ENCODE measurements around the gene TMEM132C. TPM values are rescaled to one million over a fixed set of nuclear protein-coding genes. Genes with fewer than 3 reads are reported as not detected.

The TMEM132C gene
- total and polyA plus RNA-seq, 2 of the 8 experiments (the other 6 are each of a cell fraction or from before 2014, with no cell fraction given): 0.23 to 0.76 TPM

DNA sequence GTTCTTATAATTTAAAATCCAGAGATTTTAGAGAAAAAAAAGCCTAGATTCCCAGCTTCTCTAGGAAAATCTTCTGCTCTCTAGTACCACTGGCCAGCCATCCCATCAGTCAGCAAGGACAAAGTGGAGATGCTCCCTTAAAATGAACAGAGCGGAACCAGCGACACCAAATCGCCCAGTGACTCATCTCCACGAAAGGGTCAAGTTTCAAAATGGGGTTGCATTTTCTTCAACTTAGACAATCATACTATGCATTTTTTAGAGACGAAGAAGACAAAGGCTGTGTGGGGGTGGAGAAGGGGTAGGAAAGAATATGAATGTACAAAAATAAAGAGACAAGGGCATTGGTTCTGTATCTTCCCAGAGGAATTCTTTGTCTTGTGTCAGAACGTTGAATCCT is 344.8 kb downstream of the TMEM132C start:
- Histone ChIP-seq H3K23ac (ENCODE audit: insufficient read length) (no peak overlapping the region), H4K20me1 (replicated peaks in 1 of 2; ENCODE audit: control insufficient read depth in 1 of 2, insufficient read depth in 2 of 2, low read length in 2 of 2) (no peaks in the 10 kb centered on the region), H3K4ac (replicated peaks; ENCODE audit: insufficient read length, low read depth, low read length) (no peak overlapping the region), H3K27ac (ENCODE audit: low read depth, low read length) (no peak overlapping the region), H3K79me1 (ENCODE audit: low read depth, low read length) (no peaks in the 10 kb centered on the region), H2BK12ac (ENCODE audit: low read depth, low read length) (no peak overlapping the region), H2AK5ac (ENCODE audit: low read depth, low read length) (no peak overlapping the region), H3K36me3 (ENCODE audit: control insufficient read depth in 2 of 4, insufficient read depth in 4 of 4, low read length in 3 of 4) (no peaks in the 10 kb centered on the region), H3K4me2 (ENCODE audit: insufficient read depth in 1 of 2, low read depth in 2 of 2, low read length in 2 of 2) (no peak overlapping the region), H2AFZ (ENCODE audit: low read length) (no peak overlapping the region), H3K18ac (ENCODE audit: extremely low read depth, low read length) (no peak overlapping the region), H3K9me3 (ENCODE audit: insufficient read depth in 2 of 2, low read depth in 1 of 2, low read length in 1 of 2) (peaks cover 0 to 5% of the 10 kb centered on the region in 2 experiments; a peak in 1 of 4 replicates), H4K8ac (ENCODE audit: extremely low read depth, insufficient read depth, low read length) (no peak overlapping the region), H3K56ac (replicated peaks; ENCODE audit: insufficient read length, low read depth, low read length) (no peak overlapping the region), H3K14ac (ENCODE audit: insufficient read length) (no peak overlapping the region), H3K79me2 (ENCODE audit: control insufficient read depth in 1 of 2, insufficient read depth in 2 of 2, low read length in 2 of 2) (no peaks in the 10 kb centered on the region), H2BK15ac (ENCODE audit: low read length) (no peak overlapping the region), H4K91ac (replicated peaks; ENCODE audit: insufficient read length, low read length) (no peak overlapping the region), H3K27me3 (replicated peaks in 1 of 4; ENCODE audit: control insufficient read depth in 3 of 4, extremely low read depth in 1 of 4, insufficient read depth in 3 of 4, low read length in 3 of 4) (no peaks in the 10 kb centered on the region), H3K4me3 (ENCODE audit: extremely low read depth in 1 of 4, insufficient read depth in 2 of 4, low read depth in 3 of 4, low read length in 4 of 4) (no peak overlapping the region), H3K4me1 (replicated peaks in 1 of 4; ENCODE audit: control insufficient read depth in 3 of 4, insufficient read depth in 4 of 4, low read length in 3 of 4) (no peaks in the 10 kb centered on the region), H3K23me2 (ENCODE audit: low read depth, low read length) (no peaks in the 10 kb centered on the region), H2BK5ac (ENCODE audit: low read depth, low read length) (no peak overlapping the region), H3K9ac (replicated peaks in 1 of 4; ENCODE audit: extremely low read depth in 1 of 4, low read depth in 3 of 4, low read length in 3 of 4) (no peak overlapping the region), H2BK120ac (replicated peaks; ENCODE audit: low read depth, low read length) (no peak overlapping the region), H2BK20ac (ENCODE audit: low read length) (no peak overlapping the region), H4K5ac (ENCODE audit: insufficient read length, low read depth, low read length) (no peak overlapping the region)
- POLR2A ChIA-PET (ENCODE audit: partially characterized antibody): no interaction called here
- 89% methylated on average over 6 of the region's 6 CpGs; no CpG with 5 or more reads in 1 of the 2 experiments for WGBS, 2 experiments (ENCODE audit: extremely low coverage in 1 of 2, insufficient coverage in 1 of 2, insufficient read length in 1 of 2, insufficient replicate concordance in 2 of 2, low coverage in 1 of 2, low lambda C conversion rate in 2 of 2, missing lambda C conversion rate in 1 of 2)
- DNase-seq (ENCODE audit: low read depth in 1 of 2, low spot score in 2 of 2): no peak
- FAIRE-seq: no peak
- CTCF ChIA-PET (ENCODE audit: partially characterized antibody): interaction anchor here (0.6 to 1.9 kb wide), 3 partner anchors 10 to 892 kb away, joined by 3 to 6 read pairs (median 4); no protein-coding TSS in a partner anchor
- TF ChIP-seq TAF1 (IDR thresholded peaks at IDR 0.05; ENCODE audit: low read depth, low read length): no peak
